ENCODE data around the gene ZBTB47. TPM values are rescaled to one million over a fixed set of nuclear protein-coding genes. Genes with fewer than 3 reads are reported as not detected.

Gene ZBTB47
- total RNA-seq, 3 donors from 2014 or later, result 18.0 to 61.8 (median 45.2) TPM

DNA sequence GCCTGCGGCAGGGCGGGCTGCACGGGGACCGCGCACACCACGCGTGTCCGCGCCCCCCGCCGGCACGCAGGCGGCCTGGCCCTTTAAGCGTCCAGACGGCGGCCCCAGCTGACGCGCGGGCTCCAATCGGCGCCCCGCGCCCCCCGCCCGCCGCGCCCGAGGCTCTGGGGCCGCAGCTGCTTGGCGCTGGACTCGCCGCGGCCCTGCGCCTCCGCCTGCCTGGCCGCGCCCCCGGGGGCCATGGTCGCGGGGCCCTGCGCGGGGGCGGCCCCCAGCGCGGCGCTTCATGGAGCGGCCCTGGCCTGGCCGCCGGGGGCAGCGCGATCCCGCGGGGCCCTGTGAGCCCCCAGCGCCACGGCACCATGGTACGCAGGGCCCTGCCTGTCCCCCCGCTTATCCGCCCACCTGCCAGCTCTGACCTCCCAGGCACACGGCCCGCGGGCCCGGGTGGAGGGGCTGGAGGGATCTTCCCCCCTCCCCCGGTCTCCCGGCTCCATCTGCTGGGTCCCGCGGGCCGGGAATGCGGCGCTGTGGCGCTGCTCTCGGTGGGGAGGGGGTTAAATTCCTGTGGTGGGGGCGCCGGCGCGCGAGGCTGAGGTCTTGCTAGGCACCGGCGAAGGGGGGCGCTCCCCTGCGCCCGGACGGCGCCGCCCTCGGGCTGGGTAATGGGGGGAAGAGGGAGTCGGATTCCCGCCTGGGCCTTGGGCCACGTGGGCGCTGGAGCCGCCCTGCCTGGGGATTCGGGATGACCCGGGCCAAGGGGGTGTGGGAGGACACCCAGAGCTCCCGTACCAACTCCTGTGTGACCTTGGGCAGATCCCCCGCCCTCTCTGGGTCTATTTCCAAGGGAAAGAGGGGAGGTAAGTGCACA is 1.1 kb downstream of the ZBTB47 start:
- DNase-seq (ENCODE audit: low spot score in 2 of 2), result peak in 1 of 2 donors; percentile 52
- no peaks in the 10 kb centered on the region for H3K27me3 ChIP-seq
- intact Hi-C loops (cut with DNase I; ENCODE audit: low total_unique reads), result no loop called here
- TF ChIP-seq, protein P1, sequence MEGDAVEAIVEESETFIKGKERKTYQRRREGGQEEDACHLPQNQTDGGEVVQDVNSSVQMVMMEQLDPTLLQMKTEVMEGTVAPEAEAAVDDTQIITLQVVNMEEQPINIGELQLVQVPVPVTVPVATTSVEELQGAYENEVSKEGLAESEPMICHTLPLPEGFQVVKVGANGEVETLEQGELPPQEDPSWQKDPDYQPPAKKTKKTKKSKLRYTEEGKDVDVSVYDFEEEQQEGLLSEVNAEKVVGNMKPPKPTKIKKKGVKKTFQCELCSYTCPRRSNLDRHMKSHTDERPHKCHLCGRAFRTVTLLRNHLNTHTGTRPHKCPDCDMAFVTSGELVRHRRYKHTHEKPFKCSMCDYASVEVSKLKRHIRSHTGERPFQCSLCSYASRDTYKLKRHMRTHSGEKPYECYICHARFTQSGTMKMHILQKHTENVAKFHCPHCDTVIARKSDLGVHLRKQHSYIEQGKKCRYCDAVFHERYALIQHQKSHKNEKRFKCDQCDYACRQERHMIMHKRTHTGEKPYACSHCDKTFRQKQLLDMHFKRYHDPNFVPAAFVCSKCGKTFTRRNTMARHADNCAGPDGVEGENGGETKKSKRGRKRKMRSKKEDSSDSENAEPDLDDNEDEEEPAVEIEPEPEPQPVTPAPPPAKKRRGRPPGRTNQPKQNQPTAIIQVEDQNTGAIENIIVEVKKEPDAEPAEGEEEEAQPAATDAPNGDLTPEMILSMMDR (IDR thresholded peaks at IDR 0.05), result no peak
- TF ChIP-seq POLR2A (IDR thresholded peaks at IDR 0.05) (no peak), POLR2AphosphoS5 (IDR thresholded peaks at IDR 0.05) (no peak)
- peak overlapping the region; percentile 75 to 97 (median 86) for H3K4me3 ChIP-seq
- H3K36me3 ChIP-seq, result no peaks in the 10 kb centered on the region
- no peaks in the 10 kb centered on the region for H3K9me3 ChIP-seq
- H3K4me1 ChIP-seq, result peaks cover 10 to 18% of the 10 kb centered on the region in 2 donors
- peak overlapping the region; percentile 89 to 98 for H3K27ac ChIP-seq

DNA sequence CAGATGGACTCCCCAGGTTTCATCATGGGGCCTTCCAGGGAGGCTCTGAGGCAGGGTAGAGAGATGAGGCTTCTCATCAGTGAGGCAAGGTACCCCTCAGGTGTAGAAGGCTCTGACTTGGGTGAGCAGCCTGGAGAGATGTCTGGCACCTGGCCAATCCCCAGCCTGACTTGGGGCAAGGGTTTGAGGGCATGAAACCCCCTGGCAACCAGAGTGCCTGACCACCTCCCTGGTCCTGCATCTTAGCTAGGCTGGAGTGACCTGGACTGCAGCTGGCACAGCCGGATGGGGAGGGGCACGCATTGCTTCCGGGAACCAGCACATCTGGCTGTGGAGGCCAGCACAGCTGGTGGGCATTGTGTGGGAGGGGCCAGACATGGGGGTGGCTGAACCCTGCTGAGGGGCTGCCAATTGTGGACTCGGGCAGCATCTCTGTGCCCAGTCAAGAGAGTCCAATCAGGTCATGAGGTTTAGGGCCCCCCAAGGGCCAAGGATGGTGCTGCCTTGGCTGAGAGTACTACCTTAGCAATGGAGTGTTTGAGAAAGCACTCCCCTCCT is 1.9 kb downstream of the ZBTB47 start:
- intact Hi-C loops (cut with DNase I; ENCODE audit: low total_unique reads), result no loop called here
- Histone ChIP-seq H3K9me3 (no peaks in the 10 kb centered on the region), H3K27ac (peak overlapping the region; percentile 89 to 98), H3K4me1 (peaks cover 10 to 18% of the 10 kb centered on the region in 2 donors), H3K27me3 (no peaks in the 10 kb centered on the region), H3K36me3 (no peaks in the 10 kb centered on the region), H3K4me3 (peak overlapping the region; percentile 75 to 97 (median 86))
- peak in 1 of 3 donors; percentile 32 for TF ChIP-seq POLR2AphosphoS5 (IDR thresholded peaks at IDR 0.05)
- TF ChIP-seq, protein P1 (IDR thresholded peaks at IDR 0.05), result no peak
- DNase-seq (ENCODE audit: low spot score in 2 of 2), result peak in 1 of 2 donors; percentile 46

DNA sequence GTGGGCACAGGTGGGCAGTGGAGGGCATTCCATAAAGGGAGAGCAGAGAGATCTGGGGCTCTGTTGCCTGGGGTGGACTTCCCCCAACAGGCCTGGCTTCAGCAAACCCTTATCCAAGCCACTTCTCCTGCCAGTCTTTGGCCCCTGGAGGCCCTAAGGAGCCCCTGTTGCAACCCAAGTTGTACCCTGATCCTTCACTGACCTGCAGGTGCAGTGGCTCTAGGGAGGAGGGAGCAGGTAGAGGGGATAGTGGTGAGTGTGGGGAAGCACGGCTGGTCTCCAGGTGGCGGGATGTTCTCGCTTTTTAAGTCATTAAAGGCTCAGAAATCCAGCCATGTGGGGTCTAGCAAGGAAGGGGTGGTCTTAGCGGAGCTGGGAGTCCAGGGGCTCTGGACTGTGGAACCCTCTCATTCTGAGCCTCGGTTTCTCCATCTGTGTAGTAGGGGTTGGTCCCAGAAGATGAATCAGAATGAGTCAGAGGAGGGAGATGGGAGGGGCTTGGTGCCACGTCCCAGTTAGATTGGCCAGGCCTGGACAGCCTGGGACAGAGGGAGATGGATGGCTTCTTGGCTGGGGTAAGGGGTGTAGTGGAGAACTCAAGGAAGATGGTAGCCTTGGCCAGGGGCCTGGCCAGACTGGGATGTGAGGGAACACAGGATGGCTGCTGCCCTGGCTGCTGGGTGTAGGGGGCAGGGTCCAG is 2.6 kb downstream of the ZBTB47 start:
- intact Hi-C loops (cut with DNase I; ENCODE audit: low total_unique reads), result no loop called here
- DNase-seq (ENCODE audit: low spot score in 2 of 2), result no peak
- Histone ChIP-seq H3K36me3 (no peaks in the 10 kb centered on the region), H3K27me3 (no peaks in the 10 kb centered on the region), H3K4me3 (peak overlapping the region in 2 of 3 donors; percentile 86 to 97), H3K4me1 (peaks cover 10 to 18% of the 10 kb centered on the region in 2 donors), H3K9me3 (no peaks in the 10 kb centered on the region), H3K27ac (peak overlapping the region; percentile 89 to 98)
- TF ChIP-seq POLR2AphosphoS5 (IDR thresholded peaks at IDR 0.05) (no peak), POLR2A (IDR thresholded peaks at IDR 0.05) (no peak)
- TF ChIP-seq, protein P1 (IDR thresholded peaks at IDR 0.05), result no peak

DNA sequence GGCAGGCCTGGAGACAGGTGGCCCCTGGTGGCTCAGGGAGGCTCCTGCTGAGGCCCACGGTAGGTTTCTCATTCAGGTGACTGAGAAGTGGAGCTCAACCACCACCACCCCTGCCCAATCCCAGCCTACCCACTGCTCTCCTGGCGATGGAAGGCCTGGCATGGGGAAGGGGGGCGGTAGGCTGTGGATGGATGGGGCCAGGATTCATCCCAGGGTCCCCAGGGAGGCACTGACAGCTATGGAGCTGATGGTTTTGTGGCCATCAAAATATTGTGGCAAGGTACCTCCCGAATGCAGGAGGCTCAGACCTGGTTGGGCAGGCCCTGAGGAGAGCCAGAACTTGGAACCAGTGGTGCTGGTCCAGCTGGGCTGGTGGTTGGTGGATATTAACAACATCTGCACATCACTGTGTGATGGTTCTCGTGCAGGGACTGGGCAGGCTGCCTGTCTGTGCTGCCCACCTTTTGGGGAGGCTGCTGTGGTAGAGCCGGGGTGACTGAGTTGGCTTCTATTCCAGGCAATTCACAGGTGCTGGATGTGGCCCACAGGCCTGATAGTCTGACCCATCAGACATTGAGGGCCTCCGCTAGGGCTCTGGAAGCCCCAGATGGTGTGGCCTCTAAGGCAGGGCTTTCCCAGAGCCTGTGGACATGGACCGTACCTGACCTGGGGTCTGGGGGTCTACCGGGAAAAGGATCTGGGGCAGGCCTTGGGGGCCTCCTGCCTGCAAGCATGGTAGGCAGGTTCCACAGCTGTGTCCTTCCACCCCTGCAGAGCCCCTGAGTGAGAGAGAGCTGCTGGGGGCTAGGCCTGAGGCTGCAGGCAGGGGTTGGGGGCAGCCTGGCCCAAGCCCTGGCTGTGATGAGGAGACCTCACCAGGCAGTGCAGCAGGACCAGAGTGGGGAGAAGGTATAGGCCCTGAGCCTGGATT is 3.4 kb downstream of the ZBTB47 start:
- no peak for DNase-seq (ENCODE audit: low spot score in 2 of 2)
- intact Hi-C loops (cut with DNase I; ENCODE audit: low total_unique reads), result no loop called here
- no peak overlapping the region for H3K4me3 ChIP-seq
- H3K36me3 ChIP-seq, result no peaks in the 10 kb centered on the region
- no peaks in the 10 kb centered on the region for H3K27me3 ChIP-seq
- peaks cover 10 to 15% of the 10 kb centered on the region in 2 donors for H3K4me1 ChIP-seq
- no peaks in the 10 kb centered on the region for H3K9me3 ChIP-seq
- peak overlapping the region; percentile 89 to 98 for H3K27ac ChIP-seq
- TF ChIP-seq, protein P1 (IDR thresholded peaks at IDR 0.05), result no peak
- TF ChIP-seq POLR2AphosphoS5 (IDR thresholded peaks at IDR 0.05) (no peak), POLR2A (IDR thresholded peaks at IDR 0.05) (no peak)
